Thyroid gland (tissue), 4 donors: ENCODE data around the gene ZNF774. TPM values are rescaled to one million over a fixed set of nuclear protein-coding genes. Genes with fewer than 3 reads are reported as not detected.
A peak's percentile ranks its signal among the peaks of the same experiment; 100 is the strongest.

Experiments used
- DNase-seq, 2 donors: peaks; one replicate each; pipeline ENCODE4 v3.0.0-alpha.2; 2019
- H3K27ac ChIP-seq, 3 donors: fragments of 200-600 bp; sonication (generic); 1 replicate in 2 of 3; 2 replicates in 1 of 3; pipeline ENCODE4 v1.5.1; 2016 to 2019; ENCODE audit warnings: mild to moderate bottlenecking in 1 of 3, moderate library complexity in 1 of 3
- H3K27me3 ChIP-seq: fragments of 200-600 bp; sonication (generic); one replicate; pipeline ENCODE4 v1.5.1; 2019
- H3K36me3 ChIP-seq, 2 donors: fragments of 200-600 bp; sonication (generic); one replicate each; pipeline ENCODE4 v1.5.1; 2016 to 2019
- H3K4me1 ChIP-seq, 2 donors: fragments of 200-600 bp; sonication (generic); one replicate each; pipeline ENCODE4 v1.5.1; 2017 to 2019
- H3K4me3 ChIP-seq, 3 donors: fragments of 200-600 bp; sonication (generic); replicated peaks in 1 of 3; 1 replicate in 2 of 3; 2 replicates in 1 of 3; pipeline ENCODE4 v1.5.1; 2016; ENCODE audit warnings: mild to moderate bottlenecking in 1 of 3
- H3K9me3 ChIP-seq: fragments of 200-600 bp; sonication (generic); one replicate; pipeline ENCODE4 v1.5.1; 2017
- POLR2A ChIP-seq, 2 donors: fragments of 450-650 bp; IDR thresholded peaks; one replicate each; pipeline ENCODE4 v1.6.1; 2017; ENCODE audit warnings: antibody characterized with exemption in 2 of 2, mild to moderate bottlenecking in 2 of 2, moderate library complexity in 1 of 2
- WGBS, 2 donors: methylation state at CpG; one replicate each; pipeline ENCODE4 v1.1.5; 2017; 5-methylcytosine and 5-hydroxymethylcytosine counted together
- intact Hi-C: fragments of 100-400 bp; cut with DNase I; formaldehyde crosslinking; loops from one replicate; pipeline ENCODE4 v1.15.1; 2023
- total RNA-seq, 4 donors: library from RNA; depleted of rRNA; stranded (reverse); fragments of >200 nt; gene quantifications; one replicate each; pipeline ENCODE4 v1.2.3, GENCODE V29; 2016
- TF ChIP-seq, protein P1 (sequence below), 6 experiments: fragments of 200-600 bp in 3 of 6; fragments of 450-650 bp in 3 of 6; sonication (generic) in 3 of 6; IDR thresholded peaks; one replicate each; pipeline ENCODE4 v1.5.1; 2016 to 2019; ENCODE audit warnings: antibody characterized with exemption in 6 of 6, mild to moderate bottlenecking in 2 of 6, inconsistent platforms in 1 of 6, moderate library complexity in 1 of 6

The ZNF774 gene
- total RNA-seq, 4 donors from 2014 or later, result 3.6 to 13.1 (median 5.5) TPM

GRCh38 chr15:90394748-90395442, 42.8 kb downstream of the ZNF774 start:
- no peaks in the 10 kb centered on the region for H3K27me3 ChIP-seq
- 93% methylated on average over 12 of the region's 12 CpGs for WGBS, 2 donors
- H3K4me1 ChIP-seq, result peaks cover 62 to 79% of the 10 kb centered on the region in 2 donors
- H3K36me3 ChIP-seq, result peaks cover 0 to 2% of the 10 kb centered on the region in 2 donors
- H3K4me3 ChIP-seq, result no peak overlapping the region
- DNase-seq, result no peak
- peak overlapping the region in 2 of 3 donors; percentile 41 to 55 for H3K27ac ChIP-seq
- H3K9me3 ChIP-seq, result no peaks in the 10 kb centered on the region
- TF ChIP-seq, protein P1, sequence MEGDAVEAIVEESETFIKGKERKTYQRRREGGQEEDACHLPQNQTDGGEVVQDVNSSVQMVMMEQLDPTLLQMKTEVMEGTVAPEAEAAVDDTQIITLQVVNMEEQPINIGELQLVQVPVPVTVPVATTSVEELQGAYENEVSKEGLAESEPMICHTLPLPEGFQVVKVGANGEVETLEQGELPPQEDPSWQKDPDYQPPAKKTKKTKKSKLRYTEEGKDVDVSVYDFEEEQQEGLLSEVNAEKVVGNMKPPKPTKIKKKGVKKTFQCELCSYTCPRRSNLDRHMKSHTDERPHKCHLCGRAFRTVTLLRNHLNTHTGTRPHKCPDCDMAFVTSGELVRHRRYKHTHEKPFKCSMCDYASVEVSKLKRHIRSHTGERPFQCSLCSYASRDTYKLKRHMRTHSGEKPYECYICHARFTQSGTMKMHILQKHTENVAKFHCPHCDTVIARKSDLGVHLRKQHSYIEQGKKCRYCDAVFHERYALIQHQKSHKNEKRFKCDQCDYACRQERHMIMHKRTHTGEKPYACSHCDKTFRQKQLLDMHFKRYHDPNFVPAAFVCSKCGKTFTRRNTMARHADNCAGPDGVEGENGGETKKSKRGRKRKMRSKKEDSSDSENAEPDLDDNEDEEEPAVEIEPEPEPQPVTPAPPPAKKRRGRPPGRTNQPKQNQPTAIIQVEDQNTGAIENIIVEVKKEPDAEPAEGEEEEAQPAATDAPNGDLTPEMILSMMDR (IDR thresholded peaks at IDR 0.05), result no peak
- TF ChIP-seq POLR2A (IDR thresholded peaks at IDR 0.05), result no peak
- intact Hi-C loops, result no loop called here

DNA sequence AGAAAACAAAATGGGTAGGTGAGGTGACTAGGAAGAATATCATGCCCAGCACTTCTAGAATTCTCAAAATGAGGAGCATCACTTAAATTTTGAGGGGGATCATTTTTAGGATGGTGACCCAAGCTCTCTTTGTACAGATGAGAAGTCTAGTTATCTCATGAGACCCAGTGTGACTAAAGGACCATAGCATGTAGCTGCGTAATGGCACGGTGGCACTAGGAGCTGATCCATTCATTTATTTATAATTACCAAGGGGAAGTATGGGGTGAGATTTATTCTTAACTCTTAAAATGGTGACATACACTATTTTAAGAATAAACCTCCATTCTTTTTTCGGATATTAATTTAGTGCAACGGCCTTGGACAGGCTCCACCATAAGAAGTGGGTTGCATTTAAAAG, 44.2 kb downstream of the ZNF774 start:
- H3K9me3 ChIP-seq, result no peaks in the 10 kb centered on the region
- intact Hi-C loops, result no loop called here
- H3K27me3 ChIP-seq, result no peaks in the 10 kb centered on the region
- H3K36me3 ChIP-seq, result no peaks in the 10 kb centered on the region
- WGBS, 2 donors, result 68 to 72% methylated on average over 4 of the region's 4 CpGs
- DNase-seq, result no peak
- H3K4me1 ChIP-seq, result peaks cover 68 to 76% of the 10 kb centered on the region in 2 donors
- peak overlapping the region in 2 of 3 donors; percentile 21 to 41 for H3K27ac ChIP-seq
- TF ChIP-seq, protein P1 (IDR thresholded peaks at IDR 0.05), result no peak
- no peak for TF ChIP-seq POLR2A (IDR thresholded peaks at IDR 0.05)
- no peak overlapping the region for H3K4me3 ChIP-seq

GRCh38 chr15:90400005-90400758, 48.1 kb downstream of the ZNF774 start:
- intact Hi-C loops, result no loop called here
- H3K4me3 ChIP-seq, result no peak overlapping the region
- TF ChIP-seq, protein P1 (IDR thresholded peaks at IDR 0.05), result no peak
- no peak for TF ChIP-seq POLR2A (IDR thresholded peaks at IDR 0.05)

GRCh38 chr15:90400759-90401314, 48.8 kb downstream of the ZNF774 start:
- Histone ChIP-seq H3K4me1 (peaks cover 78 to 80% of the 10 kb centered on the region in 2 donors), H3K27ac (peak overlapping the region; percentile 86 to 99 (median 92)), H3K27me3 (no peaks in the 10 kb centered on the region), H3K4me3 (no peak overlapping the region), H3K9me3 (no peaks in the 10 kb centered on the region), H3K36me3 (no peaks in the 10 kb centered on the region)
- 5 to 8% methylated on average over 7 of the region's 7 CpGs for WGBS, 2 donors
- peak; percentile 83 to 85 for DNase-seq
- TF ChIP-seq POLR2A (IDR thresholded peaks at IDR 0.05), result peak in 1 of 2 donors; percentile 65
- TF ChIP-seq, protein P1 (IDR thresholded peaks at IDR 0.05), result no peak
- intact Hi-C loops, result no loop called here

More at GRCh38 chr15:90400005-90400758, 48.1 kb downstream of the ZNF774 start:
- 65 to 66% methylated on average over 7 of the region's 7 CpGs for WGBS, 2 donors
- H3K36me3 ChIP-seq, result no peaks in the 10 kb centered on the region
- H3K4me1 ChIP-seq, result peaks cover 78 to 81% of the 10 kb centered on the region in 2 donors
- no peak for DNase-seq
- H3K9me3 ChIP-seq, result no peaks in the 10 kb centered on the region
- no peaks in the 10 kb centered on the region for H3K27me3 ChIP-seq
- H3K27ac ChIP-seq, result peak overlapping the region; percentile 86 to 99 (median 92)
